ENCODE measurements around the gene TRIM41. TPM values are rescaled to one million over a fixed set of nuclear protein-coding genes. Genes with fewer than 3 reads are reported as not detected.

TRIM41 gene
- total RNA-seq, 1 experiment from 2014 or later: 34.2 TPM

GRCh38 chr5:181218795-181219124 is 4.3 kb upstream of the TRIM41 start:
- H3K27ac Mint-ChIP-seq: no peak overlapping the region
- Histone ChIP-seq H3K9ac (ENCODE audit: extremely low read depth, insufficient read length, low read length) (no peak overlapping the region), H3K14ac (ENCODE audit: insufficient read depth, low read length) (no peak overlapping the region), H2BK15ac (ENCODE audit: low read depth, low read length) (no peak overlapping the region), H3T11ph (ENCODE audit: low read length) (no peak overlapping the region), H3K23ac (ENCODE audit: insufficient read length, low read depth, low read length) (no peak overlapping the region), H2AFZ (ENCODE audit: low read length) (no peak overlapping the region), H4K20me1 (ENCODE audit: control insufficient read depth, insufficient read depth, insufficient read length) (no peaks in the 10 kb centered on the region), H2BK20ac (ENCODE audit: low read depth, low read length, poor library complexity, severe bottlenecking) (no peak overlapping the region), H3K27ac (ENCODE audit: insufficient read length, low read depth, low read length) (no peak overlapping the region), H3K4me2 (ENCODE audit: insufficient read depth, insufficient read length, low read length) (peak overlapping the region; percentile 70), H3K18ac (ENCODE audit: insufficient read length, low read depth, low read length) (no peak overlapping the region), H3K4ac (ENCODE audit: low read depth, low read length) (no peak overlapping the region), H2BK120ac (ENCODE audit: low read depth, low read length, poor library complexity, severe bottlenecking) (no peak overlapping the region), H4K8ac (replicated peaks; ENCODE audit: insufficient read length, low read depth, low read length) (no peak overlapping the region), H2AK5ac (ENCODE audit: insufficient read length, low read length) (no peak overlapping the region), H2BK5ac (ENCODE audit: insufficient read length, low read length) (no peak overlapping the region), H3K79me1 (ENCODE audit: insufficient read depth, low read depth, low read length, poor library complexity, severe bottlenecking) (no peaks in the 10 kb centered on the region), H3K56ac (ENCODE audit: insufficient read length, low read depth, low read length) (no peak overlapping the region), H3K27me3 (ENCODE audit: insufficient read depth, low read length) (no peaks in the 10 kb centered on the region; the same call in 1 of the 2 replicates), H3K79me2 (ENCODE audit: insufficient read depth, low read length) (no peaks in the 10 kb centered on the region), H3K23me2 (ENCODE audit: insufficient read length, low read depth, low read length, poor library complexity, severe bottlenecking) (peaks cover 10% of the 10 kb centered on the region), H4K5ac (ENCODE audit: insufficient read length, low read depth, low read length) (no peak overlapping the region), H2BK12ac (ENCODE audit: insufficient read length, low read depth, low read length) (no peak overlapping the region), H3K9me3 (ENCODE audit: control insufficient read depth, low read depth, low read length) (no peaks in the 10 kb centered on the region), H4K91ac (ENCODE audit: insufficient read length, low read depth, low read length) (no peak overlapping the region), H3K4me1 (ENCODE audit: insufficient read depth, low read length) (no peaks in the 10 kb centered on the region; the same call in 1 of the 2 replicates)
- no peak for TF ChIP-seq CTCF (conservative IDR thresholded peaks at IDR 0.05)
- peaks cover 37% of the 10 kb centered on the region for H3K27me3 Mint-ChIP-seq (ENCODE audit: low read depth)
- H3K4me1 Mint-ChIP-seq: peaks cover 18 to 24% of the 10 kb centered on the region in 2 experiments
- peak overlapping the region; percentile 72 to 93 for H3K4me3 Mint-ChIP-seq
- no peak for DNase-seq
- H3K9me3 Mint-ChIP-seq: peaks cover 0 to 8% of the 10 kb centered on the region in 2 experiments; a peak in 2 of 5 replicates
- no CpG with 5 or more reads among the region's 10 CpGs for WGBS (ENCODE audit: extremely low coverage, insufficient read length, low lambda C conversion rate)
- H3K36me3 Mint-ChIP-seq (ENCODE audit: insufficient read depth in 1 of 3, low read depth in 3 of 3): peaks cover 0 to 3% (median 0%) of the 10 kb centered on the region in 3 experiments; a peak in 1 of 7 replicates

Data from H9 (cell line).